HL-60/S4 treated with retinoic acid at 250 ng/mL for 4 days and 3 days (cell line): Measurements from ENCODE around the gene ANKRD28.

Experiments used
- in situ Hi-C: fragments of 300-500 bp; cut with MboI; formaldehyde crosslinking; loops from 2 replicates; pipeline ENCODE4 v1.7.0; 2022; ENCODE audit warnings: low sequenced_read_pairs

ANKRD28 gene

DNA sequence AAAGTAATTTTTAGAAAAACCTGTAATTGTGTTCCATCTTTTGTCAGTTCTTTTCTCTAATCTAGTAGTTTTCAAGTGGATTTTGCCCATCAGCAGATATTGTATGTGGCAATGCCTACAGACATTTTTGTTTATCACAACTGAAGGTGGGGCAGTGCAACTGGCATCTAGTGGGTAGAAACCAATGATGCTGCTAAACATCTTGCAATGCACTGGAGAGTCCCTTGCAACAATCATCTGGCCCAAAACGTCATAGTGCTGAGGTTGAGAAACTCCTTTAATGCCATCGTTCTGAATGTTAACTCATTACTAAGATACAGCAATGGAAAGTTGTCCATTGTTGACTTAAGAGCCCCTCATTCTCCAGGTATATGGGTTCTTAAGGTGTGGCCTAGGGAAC, 116.1 kb downstream of the ANKRD28 start:
- in situ Hi-C loops = no loop called here

DNA sequence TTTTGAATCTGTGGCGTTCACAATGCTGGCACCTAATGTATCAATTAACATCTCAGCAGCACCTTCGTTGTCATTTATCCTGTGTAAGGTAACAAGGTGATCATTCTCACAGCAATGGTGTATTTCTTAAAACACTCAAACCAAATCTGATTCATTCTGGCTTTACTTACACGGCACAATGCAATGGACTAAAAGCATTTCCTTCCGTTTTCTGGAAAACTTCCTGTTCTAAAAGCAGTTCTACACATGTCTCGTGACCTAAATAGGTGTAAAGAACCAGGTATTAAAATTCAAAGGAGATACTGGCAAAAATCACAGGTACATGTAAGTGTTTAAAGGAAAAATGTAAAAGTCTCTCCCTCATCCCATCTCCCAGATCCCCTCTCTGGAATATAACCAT, 118.5 kb downstream of the ANKRD28 start:
- in situ Hi-C loops = no loop called here

DNA sequence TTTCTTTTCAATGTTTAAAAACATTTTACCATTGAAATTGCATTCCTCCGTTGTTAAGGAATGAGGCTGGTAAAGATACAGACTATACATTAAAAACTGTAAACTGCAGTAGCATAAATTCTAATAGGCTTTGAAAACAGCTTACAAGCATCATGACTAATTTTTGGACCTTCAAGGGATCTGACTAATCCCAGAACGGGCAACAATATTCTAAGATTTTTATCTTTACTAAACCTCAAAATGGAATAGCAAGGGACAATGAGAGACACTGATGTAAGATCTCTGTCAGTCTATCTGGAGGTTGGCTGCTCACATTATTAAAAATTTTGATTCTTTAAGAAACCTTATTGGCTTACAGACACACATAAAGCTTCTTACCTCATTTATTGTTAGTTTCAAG, 121.5 kb downstream of the ANKRD28 start:
- in situ Hi-C loops = no loop called here

DNA sequence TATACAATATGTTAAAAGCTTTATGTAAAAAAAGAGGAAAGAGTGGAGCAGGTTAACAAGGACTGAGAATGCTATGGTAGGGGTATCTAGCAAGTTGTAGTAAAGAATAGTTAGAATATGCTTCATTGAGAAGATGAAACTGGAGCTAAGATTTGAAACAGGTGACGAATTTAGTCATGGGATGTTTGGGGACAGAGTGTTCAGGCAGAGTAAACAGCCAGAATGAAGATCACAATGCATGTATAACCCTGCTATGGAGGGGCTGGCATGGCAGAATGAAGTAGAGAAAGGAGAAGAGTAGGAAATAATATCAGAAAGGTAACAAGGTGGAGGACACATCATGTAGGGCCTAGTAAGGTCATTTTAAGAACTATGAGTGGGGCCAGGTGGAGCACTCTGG, 124.2 kb downstream of the ANKRD28 start:
- in situ Hi-C loops = no loop called here

DNA sequence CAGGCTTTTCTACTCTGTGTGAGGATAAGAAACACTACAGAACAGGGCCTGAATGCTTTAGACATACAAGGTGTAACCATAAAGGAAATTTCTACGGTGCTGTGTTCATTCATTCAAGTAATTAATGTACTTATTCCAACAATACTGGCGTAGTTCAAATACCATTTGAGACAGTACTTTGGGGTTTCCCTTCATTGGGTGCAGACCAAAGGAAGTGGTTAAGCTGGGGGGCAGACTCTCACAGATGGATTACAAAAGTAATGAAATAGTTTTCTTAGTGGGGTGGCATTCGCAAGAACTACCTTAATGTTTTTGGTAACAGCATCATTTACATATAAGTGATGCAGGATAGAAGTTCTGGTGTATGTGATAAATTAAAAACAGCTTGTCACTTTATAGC, 130.3 kb downstream of the ANKRD28 start:
- in situ Hi-C loops = no loop called here

DNA sequence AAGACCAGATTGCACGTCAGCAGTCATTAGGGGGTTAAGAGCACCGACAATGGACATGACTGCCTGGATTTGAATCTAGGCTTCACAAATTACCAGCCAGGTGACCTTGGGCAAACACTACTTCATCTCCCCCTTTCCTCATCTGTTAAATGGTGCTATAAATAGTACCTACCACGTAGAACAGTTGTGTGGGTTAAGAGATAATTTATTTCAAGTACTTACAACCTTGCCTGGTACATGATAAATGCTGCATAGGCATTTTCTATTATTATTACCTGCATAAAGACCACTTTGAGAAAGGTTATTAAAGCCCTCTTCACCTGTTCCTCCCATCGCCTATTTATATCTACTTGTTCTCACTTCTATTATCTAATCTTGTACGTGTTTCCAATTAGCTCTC, 131.5 kb downstream of the ANKRD28 start:
- in situ Hi-C loops = no loop called here

DNA sequence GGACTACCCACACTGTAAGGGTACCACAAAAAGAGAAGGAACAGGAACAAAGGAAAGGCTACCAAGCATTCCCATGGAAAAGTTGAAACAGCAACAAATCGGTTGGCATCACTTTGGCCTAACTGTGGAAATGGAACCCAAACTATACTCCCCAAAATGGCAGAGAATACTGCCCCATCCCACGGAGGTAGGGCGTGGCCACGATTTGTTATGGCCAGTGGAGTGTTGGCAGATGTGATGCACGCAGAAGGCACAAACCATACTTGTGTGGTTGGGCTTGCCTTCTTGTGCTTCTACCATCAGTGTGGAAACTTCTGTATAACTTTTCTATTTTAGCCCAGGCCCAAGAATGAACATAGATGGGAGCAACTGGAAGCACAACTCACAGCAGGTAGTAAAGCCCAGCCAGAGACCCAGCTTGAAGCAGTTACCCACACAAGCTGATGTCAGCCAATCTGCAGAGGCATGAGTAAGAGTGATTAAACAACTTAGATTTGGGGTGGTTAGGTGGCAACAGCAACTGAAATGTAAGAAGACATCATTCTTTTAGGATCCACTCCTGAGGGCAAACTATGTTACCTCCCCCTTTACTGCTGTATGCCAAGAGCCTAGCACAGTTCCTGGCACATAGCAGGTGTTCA, 132.1 kb downstream of the ANKRD28 start:
- in situ Hi-C loops = no loop called here

DNA sequence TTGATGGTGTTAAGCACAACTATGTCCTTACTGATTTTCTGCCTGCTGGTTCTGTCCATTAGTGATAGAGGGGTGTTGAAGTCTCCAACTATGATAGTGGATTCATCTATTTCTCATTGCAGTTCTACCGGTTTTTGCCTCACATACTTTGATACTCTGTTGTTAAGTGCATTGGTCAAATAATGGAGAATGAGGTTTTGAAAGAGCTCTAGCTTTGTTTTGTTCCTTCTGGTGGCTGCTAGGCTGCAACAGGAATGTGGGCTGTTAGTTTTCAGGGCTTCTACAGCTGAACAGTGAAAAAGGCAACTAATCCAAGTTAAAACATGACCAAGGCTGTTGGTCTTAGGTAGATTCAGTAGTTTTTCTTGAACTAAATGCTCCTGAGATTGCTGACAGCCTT, 133.6 kb downstream of the ANKRD28 start:
- in situ Hi-C loops = no loop called here

DNA sequence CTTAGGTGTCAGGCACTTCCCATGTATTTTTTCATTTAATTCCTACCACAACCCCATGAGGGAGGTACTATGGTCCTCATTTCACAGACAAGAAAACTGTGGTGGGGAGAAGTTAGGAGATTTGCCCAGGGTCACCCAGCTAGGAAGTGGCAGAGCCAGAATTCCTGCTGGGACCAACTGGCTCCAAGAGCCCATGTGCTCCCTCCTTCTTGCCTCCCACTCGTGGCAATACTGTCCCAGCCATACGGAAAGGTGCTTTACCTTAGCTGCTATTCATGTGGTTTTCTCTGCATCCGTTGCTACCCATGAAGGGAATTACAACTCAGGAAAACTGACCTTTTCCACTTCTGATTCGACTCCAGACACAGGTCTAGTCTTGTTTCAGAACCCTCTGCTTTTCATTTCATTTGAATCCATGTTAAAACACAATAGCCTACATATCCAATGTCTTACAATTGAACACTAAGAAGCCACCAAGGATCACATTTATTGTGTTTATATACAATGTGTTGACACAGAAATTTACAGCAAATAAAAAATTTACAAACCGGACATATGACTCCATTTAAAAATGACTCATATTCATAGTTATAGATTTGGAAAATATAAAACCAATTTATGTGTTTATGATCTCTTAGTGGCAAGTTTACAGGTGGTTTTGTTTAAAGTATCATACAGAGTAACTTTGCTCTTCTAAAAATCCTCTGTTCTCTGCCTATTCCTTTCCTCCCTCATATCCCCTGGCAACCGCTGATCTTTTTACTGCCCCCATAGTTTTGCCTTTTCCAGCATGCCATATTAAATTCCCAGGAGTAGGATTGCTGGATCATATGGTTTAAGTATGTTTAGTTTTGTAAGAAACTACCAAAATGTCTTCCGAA, 137.5 kb downstream of the ANKRD28 start:
- in situ Hi-C loops = no loop called here

DNA sequence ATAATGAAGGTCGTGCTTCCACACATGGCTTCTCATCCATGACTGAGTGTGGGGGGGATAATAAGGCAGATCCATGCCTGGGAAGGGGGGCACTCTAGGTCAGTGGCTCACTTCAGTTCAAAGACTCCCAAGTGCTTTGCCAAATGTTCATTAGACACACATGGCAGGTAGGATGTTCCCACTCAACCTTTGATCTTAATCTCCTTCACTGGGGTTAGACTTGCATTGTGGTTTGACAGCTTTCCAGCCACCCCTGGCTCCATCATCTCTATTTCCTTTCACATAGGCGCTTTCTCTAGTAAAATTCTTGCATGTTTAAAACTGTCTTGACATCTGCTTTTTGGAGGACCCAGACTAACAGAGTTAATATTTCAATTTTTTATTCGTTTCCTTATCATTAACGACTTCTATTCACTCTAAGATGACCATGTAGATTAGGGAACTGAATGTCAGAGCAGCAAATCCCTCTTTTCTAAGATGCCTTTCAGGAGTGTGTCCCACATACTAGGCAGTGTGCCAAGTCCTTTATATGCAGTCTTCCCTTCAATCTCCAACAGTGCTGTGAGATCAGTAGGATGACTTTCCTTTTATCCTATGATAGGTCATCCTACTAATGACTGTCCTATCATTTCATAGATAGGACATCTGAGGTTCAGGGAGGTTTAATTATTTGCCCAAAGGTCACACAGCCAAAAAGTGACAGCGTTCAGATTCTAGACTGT, 138.4 kb downstream of the ANKRD28 start:
- in situ Hi-C loops = no loop called here

DNA sequence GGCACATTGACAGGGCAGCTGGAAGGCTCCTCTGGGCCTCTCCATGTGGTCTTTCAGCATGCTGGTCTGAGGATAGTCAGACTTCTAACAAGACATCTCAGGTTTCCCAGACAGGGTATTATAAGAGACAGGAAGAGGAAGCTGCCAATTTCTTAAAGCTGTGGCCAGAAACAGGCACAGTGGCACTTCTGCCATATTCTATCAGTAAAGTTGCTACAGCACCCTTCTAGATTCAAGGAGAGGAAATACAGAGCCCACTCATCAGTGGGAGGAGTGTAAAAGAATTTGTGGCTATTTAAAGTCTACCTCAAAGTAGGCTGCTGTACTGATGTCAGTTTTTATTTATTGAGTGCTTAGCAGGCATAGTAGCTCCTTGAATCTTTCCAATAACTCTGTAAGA, 140.8 kb downstream of the ANKRD28 start:
- in situ Hi-C loops = no loop called here

DNA sequence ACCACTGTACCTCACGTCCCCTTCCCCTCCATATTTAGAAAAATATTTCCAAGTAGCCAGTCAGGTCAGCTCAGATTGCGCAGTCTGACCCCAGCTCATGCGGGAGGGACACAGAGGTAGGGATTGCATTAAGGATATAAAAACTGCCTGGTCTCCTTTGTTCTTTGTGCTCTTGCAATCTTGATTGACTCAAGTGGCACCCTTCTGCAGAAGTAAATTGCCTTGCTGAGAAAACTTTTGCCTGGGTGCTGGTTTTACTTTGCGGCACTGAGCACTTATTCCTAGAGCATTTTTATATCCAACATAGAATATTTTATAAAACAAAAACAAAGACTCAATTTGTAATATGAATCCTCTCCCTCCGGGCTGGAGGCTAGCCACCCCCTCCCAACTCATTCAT, 141.4 kb downstream of the ANKRD28 start:
- in situ Hi-C loops = no loop called here

DNA sequence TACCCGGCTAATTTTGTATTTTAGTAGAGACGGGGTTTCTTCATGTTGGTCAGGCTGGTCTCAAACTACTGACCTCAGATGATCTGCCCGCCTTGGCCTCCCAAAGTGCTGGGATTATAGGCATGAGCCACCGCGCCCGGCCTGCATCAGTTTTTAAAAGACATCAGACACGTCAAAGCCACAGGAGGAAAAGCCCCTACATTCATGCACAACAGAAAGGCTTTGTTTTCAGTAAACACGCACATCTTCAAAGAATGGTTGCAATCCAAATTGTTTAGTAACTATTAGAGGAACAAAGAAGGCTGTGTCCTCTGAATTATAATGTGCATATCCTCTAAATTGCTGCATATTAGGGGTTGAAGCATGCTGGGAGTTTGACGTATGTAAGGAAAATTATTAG, 142.9 kb downstream of the ANKRD28 start:
- in situ Hi-C loops = no loop called here

DNA sequence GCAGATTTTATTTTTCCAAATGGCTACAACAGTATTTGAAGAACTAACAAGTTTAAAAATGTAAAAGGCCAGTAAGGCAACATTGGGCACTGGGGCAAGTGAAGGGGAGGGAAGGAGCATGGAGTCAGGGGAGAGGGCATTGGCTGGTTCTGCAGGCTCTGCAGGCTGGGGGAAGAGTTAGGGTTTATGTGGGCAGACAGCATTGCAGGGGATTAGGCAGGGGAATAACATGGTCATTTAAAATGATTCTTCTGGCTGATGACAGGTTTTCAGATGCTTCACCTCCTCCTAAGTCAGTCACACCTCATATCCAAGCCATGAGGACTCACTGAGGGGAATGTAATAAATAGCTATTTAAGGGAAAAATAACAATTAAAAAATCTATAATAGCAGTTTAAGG, 143.7 kb downstream of the ANKRD28 start:
- in situ Hi-C loops = no loop called here

DNA sequence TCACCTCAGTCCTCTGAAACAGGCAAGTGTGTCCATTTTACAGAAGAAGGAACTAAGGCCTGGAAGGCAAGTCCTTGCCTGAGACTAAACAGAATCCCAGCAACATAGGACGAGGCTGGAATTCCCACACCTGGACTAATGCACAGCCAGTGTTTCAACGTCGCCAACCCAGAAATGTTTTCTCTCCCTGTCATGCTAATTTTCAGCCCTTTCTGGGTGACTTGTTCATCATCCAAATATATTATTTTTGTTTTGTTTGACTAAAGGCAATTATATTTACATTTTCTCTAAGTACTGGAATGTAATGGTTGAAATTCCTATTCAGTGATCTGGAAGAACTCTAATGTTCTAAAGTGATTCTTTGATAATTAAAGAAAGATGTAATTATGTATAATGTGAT, 144.5 kb downstream of the ANKRD28 start:
- in situ Hi-C loops = no loop called here

DNA sequence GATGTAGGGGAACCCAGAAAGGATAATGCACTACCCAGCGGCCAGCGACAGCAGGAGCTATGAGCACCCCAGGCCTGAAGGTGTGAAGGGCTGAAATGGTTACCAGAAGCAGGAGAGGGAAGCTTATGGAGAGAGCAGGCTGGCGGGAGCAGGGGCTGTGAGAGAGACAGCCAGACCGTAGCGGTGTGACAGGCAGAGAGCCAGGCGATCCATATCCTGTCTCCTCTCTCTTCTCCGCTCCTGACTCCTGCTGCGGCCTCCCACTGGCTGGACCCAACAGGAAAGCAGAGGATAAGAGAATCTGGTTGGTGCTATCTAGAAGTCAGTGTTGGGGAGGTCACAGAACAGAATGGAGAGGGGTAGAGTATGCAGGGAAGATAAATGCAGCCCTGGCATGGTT, 146.4 kb downstream of the ANKRD28 start:
- in situ Hi-C loops = no loop called here

DNA sequence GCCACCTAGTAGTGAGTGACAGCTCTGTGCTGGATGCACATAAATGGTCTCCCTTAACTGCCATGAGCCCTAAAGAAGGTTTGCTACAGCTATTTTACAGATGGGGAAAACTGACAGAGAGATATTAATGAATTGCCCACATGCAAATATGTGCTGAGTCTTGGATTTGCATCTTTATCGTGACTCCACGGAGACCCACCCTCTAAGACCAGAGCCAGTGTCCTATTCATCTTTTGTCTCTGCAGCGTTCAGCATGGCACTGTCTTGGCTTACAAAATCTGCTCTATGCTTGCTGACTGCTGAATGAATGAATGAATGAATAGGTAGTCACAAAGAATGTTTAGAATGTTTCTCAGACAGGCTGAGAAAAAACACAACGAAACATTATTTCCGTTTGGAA, 147.9 kb downstream of the ANKRD28 start:
- in situ Hi-C loops = loop anchor here (25.0 kb wide), 2 partner anchors 162 to 537 kb away; no protein-coding TSS in a partner anchor

DNA sequence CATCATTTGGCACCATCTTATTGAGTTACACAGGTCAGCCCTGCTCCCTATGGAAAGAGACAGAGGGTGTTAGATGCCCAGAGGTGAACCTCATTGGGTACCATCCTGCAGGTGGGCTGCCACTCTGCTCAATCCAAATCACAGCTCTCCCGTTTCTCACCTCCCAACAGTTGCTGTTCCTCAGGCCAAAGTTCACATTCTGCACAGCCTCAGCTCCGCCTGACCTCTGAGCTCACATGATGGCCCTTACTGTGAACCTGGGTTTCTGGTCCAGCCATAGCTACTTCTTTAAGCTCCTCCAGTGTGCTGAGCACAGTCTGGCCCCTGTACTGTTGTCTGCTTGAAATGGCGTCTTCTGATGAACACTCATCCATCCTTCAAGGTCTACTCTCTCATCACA, 148.4 kb downstream of the ANKRD28 start:
- in situ Hi-C loops = loop anchor here (25.0 kb wide), 2 partner anchors 163 to 538 kb away; no protein-coding TSS in a partner anchor

DNA sequence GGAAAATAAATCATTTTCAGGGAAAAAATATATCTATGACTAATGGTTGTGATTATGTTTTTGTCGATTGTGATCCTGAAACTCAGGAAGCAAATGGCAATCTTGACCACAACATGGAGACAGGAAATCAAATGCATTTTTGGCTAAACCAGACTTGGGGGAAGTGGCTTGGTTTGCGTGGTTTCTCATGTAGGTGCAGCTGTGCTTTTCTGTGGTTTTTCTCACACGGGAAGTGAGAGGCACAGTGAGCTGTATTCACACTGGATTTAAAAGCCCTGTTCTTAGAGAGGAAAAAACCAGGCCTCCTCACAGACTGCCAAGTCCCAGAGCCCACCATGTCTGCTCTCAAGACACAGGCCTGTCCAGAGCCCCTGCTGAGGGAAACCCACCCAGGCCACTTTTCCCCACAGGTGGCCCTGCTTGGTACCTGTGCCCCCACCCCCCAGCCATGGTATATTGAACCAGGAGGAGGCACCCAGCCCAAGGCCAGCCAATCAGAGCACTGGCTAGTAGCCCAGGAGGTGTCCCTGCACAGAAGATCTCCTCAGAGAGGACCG, 150.1 kb downstream of the ANKRD28 start:
- in situ Hi-C loops = loop anchor here (25.0 kb wide), 2 partner anchors 165 to 540 kb away; no protein-coding TSS in a partner anchor

DNA sequence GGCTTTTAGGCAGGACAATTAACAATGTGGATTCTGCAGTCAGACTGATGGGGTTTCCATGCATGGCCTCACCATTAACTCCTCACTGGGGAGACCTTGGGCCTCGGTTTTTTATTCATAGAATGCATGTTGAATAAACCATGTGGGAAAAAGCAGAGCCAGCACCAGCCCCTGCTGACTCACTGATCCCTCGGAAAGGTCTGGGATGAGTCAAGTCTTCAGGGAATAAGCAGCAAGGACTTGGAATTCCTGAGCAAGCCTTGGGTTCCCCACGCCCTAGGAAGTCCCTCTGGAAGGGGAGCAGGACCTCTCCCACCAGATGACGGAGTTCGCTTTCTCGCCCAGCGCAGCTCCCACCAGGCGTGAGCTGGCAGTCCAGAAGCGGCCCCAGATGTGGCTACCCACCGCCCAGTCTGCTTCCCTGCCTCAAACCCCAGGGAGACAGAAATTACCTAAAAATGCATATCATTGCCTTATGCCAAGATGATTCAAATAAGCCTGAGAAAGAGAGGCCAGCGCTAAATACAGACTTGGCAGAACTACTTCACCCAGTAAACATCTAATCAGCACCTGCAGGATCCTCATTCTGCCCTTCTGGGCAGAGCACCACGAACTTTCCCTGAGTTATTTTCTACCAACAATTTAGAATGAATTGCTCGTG, 150.8 kb downstream of the ANKRD28 start:
- in situ Hi-C loops = loop anchor here (25.0 kb wide), 2 partner anchors 165 to 540 kb away; no protein-coding TSS in a partner anchor
